HEK293 (cell line): ENCODE measurements around the gene CD46.

ENCODE experiments used
- ZBTB11 ChIP-seq: fragments of 450-650 bp; formaldehyde crosslinking; conservative IDR thresholded peaks from 2 replicates; pipeline ENCODE4 v1.5.1; 2016; ENCODE audit warnings: low read depth, missing biosample characterization, missing genetic modification characterization
- ZFP37 ChIP-seq: fragments of 450-650 bp; formaldehyde crosslinking; IDR thresholded peaks from 2 replicates; pipeline ENCODE4 v1.5.1; 2016; ENCODE audit warnings: missing biosample characterization, missing genetic modification characterization
- ZNF16 ChIP-seq: fragments of 450-650 bp; formaldehyde crosslinking; IDR thresholded peaks from 2 replicates; pipeline ENCODE4 v1.5.1; 2016; ENCODE audit warnings: low read depth, missing biosample characterization, missing genetic modification characterization
- ZNF211 ChIP-seq: fragments of 450-650 bp; formaldehyde crosslinking; IDR thresholded peaks from 2 replicates; pipeline ENCODE4 v1.5.1; 2016; ENCODE audit warnings: low read depth, missing biosample characterization, missing genetic modification characterization
- ZNF239 ChIP-seq: fragments of 450-650 bp; formaldehyde crosslinking; IDR thresholded peaks from 2 replicates; pipeline ENCODE4 v1.5.1; 2016; ENCODE audit warnings: missing biosample characterization, missing genetic modification characterization
- TF ChIP-seq, protein P1 (sequence below): fragments of 450-650 bp; formaldehyde crosslinking; IDR thresholded peaks from 2 replicates; pipeline ENCODE4 v1.5.1; 2016; ENCODE audit warnings: missing biosample characterization, missing genetic modification characterization
- TF ChIP-seq, protein P2 (sequence below): fragments of 450-650 bp; formaldehyde crosslinking; IDR thresholded peaks from 2 replicates; pipeline ENCODE4 v1.5.1; 2016; ENCODE audit warnings: missing biosample characterization, missing genetic modification characterization, borderline replicate concordance
- TF ChIP-seq, protein P3 (sequence below): fragments of 450-650 bp; formaldehyde crosslinking; IDR thresholded peaks from 2 replicates; pipeline ENCODE4 v1.5.1; 2016; ENCODE audit warnings: missing biosample characterization, missing genetic modification characterization
- TF ChIP-seq, protein P4 (sequence below): fragments of 450-650 bp; formaldehyde crosslinking; conservative IDR thresholded peaks from 2 replicates; pipeline ENCODE4 v1.5.1; 2016; ENCODE audit warnings: low read depth, missing biosample characterization, missing genetic modification characterization

- no peak for TF ChIP-seq ZNF211 (tag by site-specific recombination)
- TF ChIP-seq, protein P1, sequence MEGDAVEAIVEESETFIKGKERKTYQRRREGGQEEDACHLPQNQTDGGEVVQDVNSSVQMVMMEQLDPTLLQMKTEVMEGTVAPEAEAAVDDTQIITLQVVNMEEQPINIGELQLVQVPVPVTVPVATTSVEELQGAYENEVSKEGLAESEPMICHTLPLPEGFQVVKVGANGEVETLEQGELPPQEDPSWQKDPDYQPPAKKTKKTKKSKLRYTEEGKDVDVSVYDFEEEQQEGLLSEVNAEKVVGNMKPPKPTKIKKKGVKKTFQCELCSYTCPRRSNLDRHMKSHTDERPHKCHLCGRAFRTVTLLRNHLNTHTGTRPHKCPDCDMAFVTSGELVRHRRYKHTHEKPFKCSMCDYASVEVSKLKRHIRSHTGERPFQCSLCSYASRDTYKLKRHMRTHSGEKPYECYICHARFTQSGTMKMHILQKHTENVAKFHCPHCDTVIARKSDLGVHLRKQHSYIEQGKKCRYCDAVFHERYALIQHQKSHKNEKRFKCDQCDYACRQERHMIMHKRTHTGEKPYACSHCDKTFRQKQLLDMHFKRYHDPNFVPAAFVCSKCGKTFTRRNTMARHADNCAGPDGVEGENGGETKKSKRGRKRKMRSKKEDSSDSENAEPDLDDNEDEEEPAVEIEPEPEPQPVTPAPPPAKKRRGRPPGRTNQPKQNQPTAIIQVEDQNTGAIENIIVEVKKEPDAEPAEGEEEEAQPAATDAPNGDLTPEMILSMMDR (tag by site-specific recombination), result no peak
- TF ChIP-seq, protein P2, sequence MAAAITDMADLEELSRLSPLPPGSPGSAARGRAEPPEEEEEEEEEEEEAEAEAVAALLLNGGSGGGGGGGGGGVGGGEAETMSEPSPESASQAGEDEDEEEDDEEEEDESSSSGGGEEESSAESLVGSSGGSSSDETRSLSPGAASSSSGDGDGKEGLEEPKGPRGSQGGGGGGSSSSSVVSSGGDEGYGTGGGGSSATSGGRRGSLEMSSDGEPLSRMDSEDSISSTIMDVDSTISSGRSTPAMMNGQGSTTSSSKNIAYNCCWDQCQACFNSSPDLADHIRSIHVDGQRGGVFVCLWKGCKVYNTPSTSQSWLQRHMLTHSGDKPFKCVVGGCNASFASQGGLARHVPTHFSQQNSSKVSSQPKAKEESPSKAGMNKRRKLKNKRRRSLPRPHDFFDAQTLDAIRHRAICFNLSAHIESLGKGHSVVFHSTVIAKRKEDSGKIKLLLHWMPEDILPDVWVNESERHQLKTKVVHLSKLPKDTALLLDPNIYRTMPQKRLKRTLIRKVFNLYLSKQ, result no peak
- no peak for TF ChIP-seq ZFP37 (tag by site-specific recombination)
- TF ChIP-seq, protein P3, sequence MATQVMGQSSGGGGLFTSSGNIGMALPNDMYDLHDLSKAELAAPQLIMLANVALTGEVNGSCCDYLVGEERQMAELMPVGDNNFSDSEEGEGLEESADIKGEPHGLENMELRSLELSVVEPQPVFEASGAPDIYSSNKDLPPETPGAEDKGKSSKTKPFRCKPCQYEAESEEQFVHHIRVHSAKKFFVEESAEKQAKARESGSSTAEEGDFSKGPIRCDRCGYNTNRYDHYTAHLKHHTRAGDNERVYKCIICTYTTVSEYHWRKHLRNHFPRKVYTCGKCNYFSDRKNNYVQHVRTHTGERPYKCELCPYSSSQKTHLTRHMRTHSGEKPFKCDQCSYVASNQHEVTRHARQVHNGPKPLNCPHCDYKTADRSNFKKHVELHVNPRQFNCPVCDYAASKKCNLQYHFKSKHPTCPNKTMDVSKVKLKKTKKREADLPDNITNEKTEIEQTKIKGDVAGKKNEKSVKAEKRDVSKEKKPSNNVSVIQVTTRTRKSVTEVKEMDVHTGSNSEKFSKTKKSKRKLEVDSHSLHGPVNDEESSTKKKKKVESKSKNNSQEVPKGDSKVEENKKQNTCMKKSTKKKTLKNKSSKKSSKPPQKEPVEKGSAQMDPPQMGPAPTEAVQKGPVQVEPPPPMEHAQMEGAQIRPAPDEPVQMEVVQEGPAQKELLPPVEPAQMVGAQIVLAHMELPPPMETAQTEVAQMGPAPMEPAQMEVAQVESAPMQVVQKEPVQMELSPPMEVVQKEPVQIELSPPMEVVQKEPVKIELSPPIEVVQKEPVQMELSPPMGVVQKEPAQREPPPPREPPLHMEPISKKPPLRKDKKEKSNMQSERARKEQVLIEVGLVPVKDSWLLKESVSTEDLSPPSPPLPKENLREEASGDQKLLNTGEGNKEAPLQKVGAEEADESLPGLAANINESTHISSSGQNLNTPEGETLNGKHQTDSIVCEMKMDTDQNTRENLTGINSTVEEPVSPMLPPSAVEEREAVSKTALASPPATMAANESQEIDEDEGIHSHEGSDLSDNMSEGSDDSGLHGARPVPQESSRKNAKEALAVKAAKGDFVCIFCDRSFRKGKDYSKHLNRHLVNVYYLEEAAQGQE (tag by site-specific recombination), result no peak
- TF ChIP-seq, protein P4, sequence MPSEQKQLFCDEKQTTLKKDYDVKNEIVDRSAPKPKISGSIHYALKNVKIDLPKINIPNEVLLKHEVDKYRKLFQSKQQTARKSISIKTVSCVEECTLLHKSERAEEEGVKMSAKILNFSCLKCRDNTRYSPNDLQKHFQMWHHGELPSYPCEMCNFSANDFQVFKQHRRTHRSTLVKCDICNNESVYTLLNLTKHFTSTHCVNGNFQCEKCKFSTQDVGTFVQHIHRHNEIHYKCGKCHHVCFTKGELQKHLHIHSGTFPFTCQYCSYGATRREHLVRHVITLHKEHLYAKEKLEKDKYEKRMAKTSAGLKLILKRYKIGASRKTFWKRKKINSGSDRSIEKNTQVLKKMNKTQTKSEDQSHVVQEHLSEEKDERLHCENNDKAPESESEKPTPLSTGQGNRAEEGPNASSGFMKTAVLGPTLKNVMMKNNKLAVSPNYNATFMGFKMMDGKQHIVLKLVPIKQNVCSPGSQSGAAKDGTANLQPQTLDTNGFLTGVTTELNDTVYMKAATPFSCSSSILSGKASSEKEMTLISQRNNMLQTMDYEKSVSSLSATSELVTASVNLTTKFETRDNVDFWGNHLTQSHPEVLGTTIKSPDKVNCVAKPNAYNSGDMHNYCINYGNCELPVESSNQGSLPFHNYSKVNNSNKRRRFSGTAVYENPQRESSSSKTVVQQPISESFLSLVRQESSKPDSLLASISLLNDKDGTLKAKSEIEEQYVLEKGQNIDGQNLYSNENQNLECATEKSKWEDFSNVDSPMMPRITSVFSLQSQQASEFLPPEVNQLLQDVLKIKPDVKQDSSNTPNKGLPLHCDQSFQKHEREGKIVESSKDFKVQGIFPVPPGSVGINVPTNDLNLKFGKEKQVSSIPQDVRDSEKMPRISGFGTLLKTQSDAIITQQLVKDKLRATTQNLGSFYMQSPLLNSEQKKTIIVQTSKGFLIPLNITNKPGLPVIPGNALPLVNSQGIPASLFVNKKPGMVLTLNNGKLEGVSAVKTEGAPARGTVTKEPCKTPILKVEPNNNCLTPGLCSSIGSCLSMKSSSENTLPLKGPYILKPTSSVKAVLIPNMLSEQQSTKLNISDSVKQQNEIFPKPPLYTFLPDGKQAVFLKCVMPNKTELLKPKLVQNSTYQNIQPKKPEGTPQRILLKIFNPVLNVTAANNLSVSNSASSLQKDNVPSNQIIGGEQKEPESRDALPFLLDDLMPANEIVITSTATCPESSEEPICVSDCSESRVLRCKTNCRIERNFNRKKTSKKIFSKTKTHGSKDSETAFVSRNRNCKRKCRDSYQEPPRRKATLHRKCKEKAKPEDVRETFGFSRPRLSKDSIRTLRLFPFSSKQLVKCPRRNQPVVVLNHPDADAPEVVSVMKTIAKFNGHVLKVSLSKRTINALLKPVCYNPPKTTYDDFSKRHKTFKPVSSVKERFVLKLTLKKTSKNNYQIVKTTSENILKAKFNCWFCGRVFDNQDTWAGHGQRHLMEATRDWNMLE, result no peak
- no peak for TF ChIP-seq ZBTB11 (tag by site-specific recombination)
- TF ChIP-seq ZNF16 (tag by site-specific recombination), result no peak
- no peak for TF ChIP-seq ZNF239 (tag by site-specific recombination)
Observed at GRCh38 chr1:207841901-207842300, 90.0 kb downstream of the CD46 start.
